Heart left ventricle (tissue), 16 donors: ENCODE results near the gene ADPRHL1. TPM values are rescaled to one million over a fixed set of nuclear protein-coding genes. Genes with fewer than 3 reads are reported as not detected.

Experiments
- ATAC-seq, 4 donors: fragments of 200-7000 bp; cut with Tn5 transposase; one replicate each; pipeline ENCODE4 v1.9.1; 2020 to 2022; ENCODE audit warnings: moderate library complexity in 4 of 4, mild to moderate bottlenecking in 3 of 4, moderate number of reproducible peaks in 1 of 4
- DNase-seq, 5 donors: peaks; one replicate each; pipeline ENCODE4 v3.0.0-alpha.2; 2020
- H3K27ac ChIP-seq, 12 donors: fragments of 200-600 bp; sonication (generic) in 4 of 12; one replicate each; pipeline versions ENCODE4 v1.5.0 to v1.8.0; 2016 to 2022; ENCODE audit warnings: mild to moderate bottlenecking in 2 of 12
- H3K27me3 ChIP-seq, 9 donors: fragments of 200-600 bp; sonication (generic) in 2 of 9; one replicate each; pipeline versions ENCODE4 v1.5.1 to v1.8.0; 2016 to 2022; ENCODE audit warnings: mild to moderate bottlenecking in 3 of 9
- H3K36me3 ChIP-seq, 9 donors: fragments of 200-600 bp; sonication (generic) in 2 of 9; one replicate each; pipeline versions ENCODE4 v1.5.0 to v1.8.0; 2018 to 2022; ENCODE audit warnings: mild to moderate bottlenecking in 2 of 9
- H3K4me1 ChIP-seq, 12 donors: fragments of 200-600 bp; sonication (generic) in 4 of 12; one replicate each; pipeline versions ENCODE4 v1.5.0 to v1.8.0; 2016 to 2022; ENCODE audit warnings: mild to moderate bottlenecking in 3 of 12
- H3K4me3 ChIP-seq, 12 donors: fragments of 200-600 bp; sonication (generic) in 4 of 12; one replicate each; pipeline versions ENCODE4 v1.5.0 to v1.8.0; 2017 to 2022; ENCODE audit warnings: mild to moderate bottlenecking in 9 of 12, moderate library complexity in 4 of 12
- H3K9me3 ChIP-seq, 12 donors: fragments of 200-600 bp; sonication (generic) in 4 of 12; one replicate each; pipeline versions ENCODE4 v1.5.0 to v1.8.0; 2016 to 2022; ENCODE audit warnings: mild to moderate bottlenecking in 1 of 12
- POLR2A ChIP-seq, 2 donors: fragments of 450-650 bp; IDR thresholded peaks; one replicate each; pipeline ENCODE4 v1.6.1; 2017; ENCODE audit warnings: antibody characterized with exemption in 2 of 2, mild to moderate bottlenecking in 2 of 2, moderate library complexity in 2 of 2
- WGBS, 4 donors: extraction: QIAGEN DNeasy Blood & Tissue Kit in 2 of 4; methylation state at CpG; one replicate each; pipeline versions ENCODE4 v1.1.5 to v1.1.7; 2013 to 2018; 5-methylcytosine and 5-hydroxymethylcytosine counted together
- intact Hi-C, 10 donors: fragments of 100-400 bp; cut with DNase I; formaldehyde crosslinking; loops; one replicate each; pipeline versions ENCODE4 v1.11.1 to v1.14.2; 2022
- polyA plus RNA-seq, 2 donors: library from polyadenylated mRNA; stranded (reverse); fragments of 200-250 nt; gene quantifications; one replicate each; pipeline ENCODE4 v1.2.3, GENCODE V29; 2013
- total RNA-seq, 9 donors: library from RNA; depleted of rRNA in 2 of 9; stranded (reverse); fragments of >200 nt in 2 of 9; fragmentation: NEBNext Ultra II Directional in 3 of 9; extraction: Animal tissue kit (Norgen Biotek cat#: 25700) in 3 of 9; gene quantifications; one replicate each; pipeline versions ENCODE4 v1.1.0 to v1.2.4, GENCODE V29; 2016 to 2023
- TF ChIP-seq, protein P1 (sequence below), 12 donors: fragments of 200-600 bp; sonication (generic) in 4 of 12; IDR thresholded peaks; one replicate each; pipeline versions ENCODE4 v1.5.0 to v1.8.0; 2018 to 2022; ENCODE audit warnings: antibody characterized with exemption in 12 of 12, mild to moderate bottlenecking in 5 of 12
- donor health status: ischemic (EF 13 %, LVEDD 7.1; RV severe dilation, severe dysfunction).
- donor health status: healthy with polysubstance abuse.
- donor health status: DM: no; HTN: yes; CAD: no.
- donor health status: DM: no; HTN: no; CAD: no.
- donor health status: ischemic (EF 25% LVEDD 6.9; RV normal size, moderate dysfunction).
- donor health status: ischemic (EF 25% LVEDD 5.7; RV mildly dilated, moderate dysfunction).
- donor health status: healthy.
- donor health status: DM: yes; HTN: yes; CAD: no.
- donor health status: ischemic (EF 35%, LVEDD 5.7; RV mildly dilated, moderate dysfunction).
- donor health status: nonischemic (EF 11% LVEDD 7.7; RV severe dilation, severe dysfunction).
- donor health status: DM: yes; HTN: yes; CAD: no.
- donor health status: PGD.
- donor health status: ischemic (EF 29% LVEDD 5.4; RV normal size, mild dysfunction).
- donor health status: nonischemic (EF 23%, LVEDD 6.1; RV moderate dilation, normal function).

Gene ADPRHL1
- total and polyA plus RNA-seq, 11 donors = 160 to 774 (median 521) TPM

DNA sequence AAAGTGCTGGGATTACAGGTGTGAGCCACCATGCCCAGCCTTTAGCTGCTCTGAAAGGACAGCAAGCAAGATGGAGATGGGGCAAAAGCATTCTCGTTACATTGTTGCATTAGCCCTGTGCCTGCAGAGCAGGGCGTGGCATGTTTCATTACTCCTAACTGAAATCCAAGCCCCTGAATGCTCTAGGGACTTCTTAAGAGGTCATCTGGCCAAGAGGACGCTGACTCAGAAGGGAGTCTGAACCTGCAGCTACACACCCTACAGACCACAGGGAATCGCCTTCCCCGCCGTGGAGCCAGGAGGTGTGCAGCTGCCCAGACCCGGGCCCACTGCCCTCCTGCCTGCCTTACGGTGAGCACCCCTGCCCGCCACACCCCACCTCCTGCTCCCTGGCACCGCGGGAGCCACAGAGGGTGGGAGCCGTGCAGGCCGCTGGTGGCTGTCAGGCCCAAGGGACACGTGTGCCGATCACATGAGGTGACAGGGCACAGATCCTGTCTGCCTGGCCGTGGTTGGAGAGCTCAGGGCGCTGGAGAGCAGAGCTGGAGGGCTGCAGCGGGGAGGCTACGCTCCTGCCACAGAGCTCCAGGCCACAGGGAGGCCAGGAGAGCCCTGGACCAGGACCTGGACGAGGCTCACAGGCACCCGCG lies 27.2 kb downstream of the ADPRHL1 start:
- intact Hi-C loops = no loop called here
- H3K36me3 ChIP-seq = peaks cover 0 to 84% (median 30%) of the 10 kb centered on the region in 9 donors
- no peak overlapping the region for H3K4me3 ChIP-seq
- DNase-seq = peak in 2 of 5 donors; percentile 13 to 27
- H3K4me1 ChIP-seq = peaks cover 0 to 23% (median 0%) of the 10 kb centered on the region in 12 donors
- TF ChIP-seq, protein P1, sequence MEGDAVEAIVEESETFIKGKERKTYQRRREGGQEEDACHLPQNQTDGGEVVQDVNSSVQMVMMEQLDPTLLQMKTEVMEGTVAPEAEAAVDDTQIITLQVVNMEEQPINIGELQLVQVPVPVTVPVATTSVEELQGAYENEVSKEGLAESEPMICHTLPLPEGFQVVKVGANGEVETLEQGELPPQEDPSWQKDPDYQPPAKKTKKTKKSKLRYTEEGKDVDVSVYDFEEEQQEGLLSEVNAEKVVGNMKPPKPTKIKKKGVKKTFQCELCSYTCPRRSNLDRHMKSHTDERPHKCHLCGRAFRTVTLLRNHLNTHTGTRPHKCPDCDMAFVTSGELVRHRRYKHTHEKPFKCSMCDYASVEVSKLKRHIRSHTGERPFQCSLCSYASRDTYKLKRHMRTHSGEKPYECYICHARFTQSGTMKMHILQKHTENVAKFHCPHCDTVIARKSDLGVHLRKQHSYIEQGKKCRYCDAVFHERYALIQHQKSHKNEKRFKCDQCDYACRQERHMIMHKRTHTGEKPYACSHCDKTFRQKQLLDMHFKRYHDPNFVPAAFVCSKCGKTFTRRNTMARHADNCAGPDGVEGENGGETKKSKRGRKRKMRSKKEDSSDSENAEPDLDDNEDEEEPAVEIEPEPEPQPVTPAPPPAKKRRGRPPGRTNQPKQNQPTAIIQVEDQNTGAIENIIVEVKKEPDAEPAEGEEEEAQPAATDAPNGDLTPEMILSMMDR (IDR thresholded peaks at IDR 0.05) = no peak
- no peak for TF ChIP-seq POLR2A (IDR thresholded peaks at IDR 0.05)
- 87 to 91% (median 89%) methylated on average over 9 to 22 of the region's 22 CpGs for WGBS, 4 donors
- H3K27ac ChIP-seq = peak overlapping the region in 2 of 12 donors; percentile 34 to 53
- ATAC-seq = no peak
- H3K27me3 ChIP-seq = no peaks in the 10 kb centered on the region
- H3K9me3 ChIP-seq = no peaks in the 10 kb centered on the region

- Histone ChIP-seq H3K4me1 (peaks cover 0 to 16% (median 0%) of the 10 kb centered on the region in 12 donors), H3K9me3 (no peaks in the 10 kb centered on the region), H3K27ac (no peak overlapping the region), H3K4me3 (no peak overlapping the region), H3K36me3 (peaks cover 0 to 77% (median 14%) of the 10 kb centered on the region in 9 donors), H3K27me3 (no peaks in the 10 kb centered on the region)
- WGBS, 4 donors = 80 to 84% (median 81%) methylated on average over 9 to 11 of the region's 11 CpGs
- DNase-seq (peak in 2 of 5 donors; percentile 15 to 17), ATAC-seq (peak in 2 of 4 donors; percentile 3 to 5)
- TF ChIP-seq POLR2A (IDR thresholded peaks at IDR 0.05) = no peak
- TF ChIP-seq, protein P1 (IDR thresholded peaks at IDR 0.05) = no peak
- intact Hi-C loops = no loop called here
Measured at GRCh38 chr13:113423520-113424163, 29.6 kb downstream of the ADPRHL1 start.

GRCh38 chr13:113422807-113423519 lies 30.3 kb downstream of the ADPRHL1 start:
- TF ChIP-seq POLR2A (IDR thresholded peaks at IDR 0.05) = no peak
- TF ChIP-seq, protein P1 (IDR thresholded peaks at IDR 0.05) = no peak
- Histone ChIP-seq H3K4me3 (no peak overlapping the region), H3K36me3 (peaks cover 0 to 74% (median 13%) of the 10 kb centered on the region in 9 donors), H3K27me3 (no peaks in the 10 kb centered on the region), H3K9me3 (no peaks in the 10 kb centered on the region), H3K27ac (peak overlapping the region in 1 of 12 donors; percentile 82), H3K4me1 (peaks cover 0 to 10% (median 0%) of the 10 kb centered on the region in 12 donors)
- intact Hi-C loops = no loop called here
- DNase-seq = peak in 3 of 5 donors; percentile 17 to 43 (median 17)
- WGBS, 4 donors = 76 to 85% (median 81%) methylated on average over 17 to 26 of the region's 26 CpGs
- ATAC-seq = peak in 1 of 4 donors; percentile 2
